KMS-11 (cell line): ENCODE measurements around the gene RASGRF2.

Experiments
- H2AFZ ChIP-seq: fragments of 200-600 bp; sonication (generic); 2 replicates; pipeline ENCODE4 v1.6.1; 2016; ENCODE audit warnings: antibody characterized with exemption, mixed run types, low read depth
- H3K27ac ChIP-seq: fragments of 200-600 bp; sonication (generic); 2 replicates; pipeline ENCODE4 v1.6.1; 2016; ENCODE audit warnings: mild to moderate bottlenecking, mixed run types
- H3K27me3 ChIP-seq: fragments of 200-600 bp; sonication (generic); 2 replicates; pipeline ENCODE4 v1.6.1; 2017; ENCODE audit warnings: mild to moderate bottlenecking, low read depth, mixed run types, moderate library complexity; ENCODE audit not compliant: insufficient read depth
- H3K36me3 ChIP-seq: fragments of 200-600 bp; sonication (generic); 2 replicates; pipeline ENCODE4 v1.6.1; 2017; ENCODE audit warnings: mild to moderate bottlenecking, mixed run types; ENCODE audit not compliant: insufficient read depth
- H3K4me1 ChIP-seq: fragments of 200-600 bp; sonication (generic); 2 replicates; pipeline ENCODE4 v1.6.1; 2016; ENCODE audit warnings: mild to moderate bottlenecking, low read depth, mixed run types; ENCODE audit not compliant: poor library complexity, severe bottlenecking
- H3K4me2 ChIP-seq: fragments of 200-600 bp; sonication (generic); 2 replicates; pipeline ENCODE4 v1.7.0; 2016; ENCODE audit warnings: mild to moderate bottlenecking, mixed run types
- H3K4me3 ChIP-seq: fragments of 200-600 bp; sonication (generic); IDR thresholded peaks from 2 replicates; pipeline ENCODE4 v1.6.1; 2017; ENCODE audit warnings: low read depth, low read length, mixed read lengths; ENCODE audit not compliant: insufficient read depth
- H3K79me2 ChIP-seq: fragments of 200-600 bp; sonication (generic); 2 replicates; pipeline ENCODE4 v1.6.1; 2016; ENCODE audit warnings: low read depth, mixed run types; ENCODE audit not compliant: insufficient read depth
- H3K9ac ChIP-seq: fragments of 200-600 bp; sonication (generic); 2 replicates; pipeline ENCODE4 v1.6.1; 2016; ENCODE audit warnings: mild to moderate bottlenecking, mixed run types
- H4K20me1 ChIP-seq: fragments of 200-600 bp; sonication (generic); 2 replicates; pipeline ENCODE4 v1.6.1; 2016; ENCODE audit warnings: mild to moderate bottlenecking, mixed run types; ENCODE audit not compliant: insufficient read depth
- CTCF ChIP-seq: fragments of 200-600 bp; sonication (generic); conservative IDR thresholded peaks from 2 replicates; pipeline ENCODE4 v1.6.1; 2017; ENCODE audit warnings: low read depth, mild to moderate bottlenecking, antibody characterized with exemption, low read length, moderate library complexity, mixed read lengths

The RASGRF2 gene

GRCh38 chr5:80935811-80936385 lies 24.3 kb upstream of the RASGRF2 start:
- Histone ChIP-seq H3K4me2 (no peak overlapping the region), H3K4me3 (no peak overlapping the region), H3K4me1 (no peaks in the 10 kb centered on the region), H3K27ac (no peak overlapping the region), H3K36me3 (no peaks in the 10 kb centered on the region), H3K79me2 (no peaks in the 10 kb centered on the region), H3K9ac (no peak overlapping the region), H2AFZ (no peak overlapping the region), H4K20me1 (no peaks in the 10 kb centered on the region), H3K27me3 (no peaks in the 10 kb centered on the region)
- TF ChIP-seq CTCF, result no peak

GRCh38 chr5:80936881-80937280 lies 23.3 kb upstream of the RASGRF2 start:
- Histone ChIP-seq H3K27me3 (no peaks in the 10 kb centered on the region), H3K4me2 (no peak overlapping the region), H3K4me1 (no peaks in the 10 kb centered on the region), H2AFZ (no peak overlapping the region), H3K9ac (no peak overlapping the region), H3K36me3 (no peaks in the 10 kb centered on the region), H4K20me1 (no peaks in the 10 kb centered on the region), H3K79me2 (no peaks in the 10 kb centered on the region), H3K27ac (no peak overlapping the region), H3K4me3 (no peak overlapping the region)
- TF ChIP-seq CTCF, result no peak

- no peak overlapping the region for H3K27ac ChIP-seq
- H4K20me1 ChIP-seq, result no peaks in the 10 kb centered on the region
- no peaks in the 10 kb centered on the region for H3K36me3 ChIP-seq
- H3K4me3 ChIP-seq, result no peak overlapping the region
- no peak overlapping the region for H3K9ac ChIP-seq
- no peak overlapping the region for H2AFZ ChIP-seq
- no peaks in the 10 kb centered on the region for H3K4me1 ChIP-seq
- no peak overlapping the region for H3K4me2 ChIP-seq
- no peak for TF ChIP-seq CTCF
- no peaks in the 10 kb centered on the region for H3K79me2 ChIP-seq
- H3K27me3 ChIP-seq, result no peaks in the 10 kb centered on the region
Observed at GRCh38 chr5:80937584-80938356, 22.4 kb upstream of the RASGRF2 start.

- no peak overlapping the region for H3K27ac ChIP-seq
- no peak overlapping the region for H2AFZ ChIP-seq
Observed at GRCh38 chr5:80941496-80941895, 18.7 kb upstream of the RASGRF2 start.

More at GRCh38 chr5:80941496-80941895, 18.7 kb upstream of the RASGRF2 start:
- Histone ChIP-seq H3K4me2 (no peak overlapping the region), H3K4me3 (no peak overlapping the region), H3K4me1 (no peaks in the 10 kb centered on the region), H3K79me2 (no peaks in the 10 kb centered on the region), H3K9ac (no peak overlapping the region), H3K27me3 (no peaks in the 10 kb centered on the region), H4K20me1 (no peaks in the 10 kb centered on the region), H3K36me3 (no peaks in the 10 kb centered on the region)
- no peak for TF ChIP-seq CTCF
